ENCODE results near the gene LSM14A.
"Not testable (repeated sequence)": the region's sequence is repeated elsewhere in the genome, so short reads cannot be mapped to it uniquely, and the experiment has no call there.

DNA sequence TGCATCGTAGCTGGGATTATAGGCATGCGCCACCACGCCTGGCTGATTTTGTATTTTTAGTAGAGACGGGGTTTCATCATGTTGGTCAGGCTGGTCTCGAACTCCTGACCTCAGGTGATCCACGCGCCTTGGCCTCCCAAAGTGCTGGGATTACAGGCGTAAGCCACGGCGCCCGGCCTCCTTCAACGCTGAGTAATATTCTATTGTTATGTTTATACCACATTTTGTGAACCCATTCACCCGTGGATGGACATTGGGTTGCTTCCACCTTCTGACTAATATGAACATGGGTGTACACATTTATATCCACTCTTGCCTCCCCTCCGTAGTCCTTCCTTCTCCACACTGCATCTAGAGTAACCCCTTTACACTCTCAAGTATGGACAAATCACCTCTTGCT lies 80.9 kb downstream of the LSM14A start:
- TF ChIP-seq CTCF (conservative IDR thresholded peaks at IDR 0.05; ENCODE audit: low read depth, low read length); EZH2phosphoT487 (IDR thresholded peaks at IDR 0.05; ENCODE audit: borderline replicate concordance, low read length); EZH2 (IDR thresholded peaks at IDR 0.05; ENCODE audit: low read length, unreplicated experiment): not testable (repeated sequence)

Measured in PC-3 (cell line).